Osteocyte (in vitro differentiated cells): ENCODE measurements around the gene TEAD2. TPM values are rescaled to one million over a fixed set of nuclear protein-coding genes. Genes with fewer than 3 reads are reported as not detected.
A peak's percentile ranks its signal among the peaks of the same experiment; 100 is the strongest.
"Not testable (repeated sequence)": the region's sequence is repeated elsewhere in the genome, so short reads cannot be mapped to it uniquely, and the experiment has no call there.

Experiments used
- DNase-seq: peaks from one replicate; pipeline ENCODE4 v3.0.0; 2021; ENCODE audit warnings: mixed read lengths; ENCODE audit not compliant: unreplicated experiment; ENCODE audit errors: extremely low spot score
- H3K27ac Mint-ChIP-seq: one replicate; pipeline ENCODE4 v1.8.0; 2021; ENCODE audit warnings: mild to moderate bottlenecking, mixed read lengths; ENCODE audit not compliant: unreplicated experiment
- H3K27me3 Mint-ChIP-seq: one replicate; pipeline ENCODE4 v1.8.0; 2021; ENCODE audit warnings: mixed read lengths; ENCODE audit not compliant: unreplicated experiment
- H3K36me3 Mint-ChIP-seq: one replicate; pipeline ENCODE4 v1.8.0; 2021; ENCODE audit warnings: mixed read lengths; ENCODE audit not compliant: unreplicated experiment
- H3K4me1 Mint-ChIP-seq: one replicate; pipeline ENCODE4 v1.8.0; 2021; ENCODE audit warnings: mixed read lengths; ENCODE audit not compliant: unreplicated experiment
- H3K4me3 Mint-ChIP-seq: one replicate; pipeline ENCODE4 v1.8.0; 2021; ENCODE audit warnings: mild to moderate bottlenecking, moderate library complexity, mixed read lengths; ENCODE audit not compliant: unreplicated experiment
- H3K9me3 Mint-ChIP-seq: one replicate; pipeline ENCODE4 v1.8.0; 2021; ENCODE audit warnings: mixed read lengths; ENCODE audit not compliant: unreplicated experiment
- CTCF ChIP-seq: fragments of 200-600 bp; sonication (generic); IDR thresholded peaks from 2 replicates; pipeline ENCODE4 v1.5.0; 2021; ENCODE audit warnings: antibody characterized with exemption, mild to moderate bottlenecking, moderate library complexity
- total RNA-seq: library from RNA; stranded (reverse); gene quantifications from 2 replicates; pipeline ENCODE4 v1.2.1, GENCODE V29; 2021

TEAD2 gene
- total RNA-seq, 1 donor from 2014 or later, result 98.0 TPM

- peaks cover 45% of the 10 kb centered on the region for H3K36me3 Mint-ChIP-seq
- H3K4me1 Mint-ChIP-seq, result peaks cover 9% of the 10 kb centered on the region
- no peak for TF ChIP-seq CTCF
- H3K27me3 Mint-ChIP-seq, result no peaks in the 10 kb centered on the region
- H3K27ac Mint-ChIP-seq, result no peak overlapping the region
- H3K4me3 Mint-ChIP-seq, result no peak overlapping the region
- H3K9me3 Mint-ChIP-seq, result peaks cover 19% of the 10 kb centered on the region
- no peak for DNase-seq
These were observed 45.9 kb downstream of the TEAD2 start for GRCh38 chr19:49316284-49316683.

DNA sequence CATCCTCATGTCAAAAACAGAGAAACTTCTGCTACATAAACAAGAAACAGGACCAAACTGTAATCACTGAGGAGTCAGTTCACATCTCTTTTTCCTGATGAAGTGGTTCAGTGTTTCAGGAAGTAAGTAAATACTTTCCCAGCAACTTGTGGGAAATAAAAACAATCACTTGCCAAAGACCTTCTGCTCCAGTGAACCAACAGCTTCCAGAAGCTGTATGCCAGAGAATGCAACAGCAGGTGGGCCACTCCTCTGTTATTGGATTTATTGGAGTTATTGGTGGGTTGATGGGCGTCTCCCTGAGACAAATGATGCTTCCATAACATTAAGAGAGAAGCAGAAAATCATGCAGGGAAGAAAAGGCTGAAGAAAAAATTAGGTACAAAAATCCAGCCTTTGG is 47.1 kb downstream of the TEAD2 start:
- Mint-ChIP-seq H3K9me3 (peaks cover 12% of the 10 kb centered on the region), H3K27ac (no peak overlapping the region), H3K27me3 (no peaks in the 10 kb centered on the region), H3K36me3 (peaks cover 47% of the 10 kb centered on the region), H3K4me3 (no peak overlapping the region), H3K4me1 (peaks cover 9% of the 10 kb centered on the region)
- TF ChIP-seq CTCF, result no peak
- peak; percentile 6 for DNase-seq

DNA sequence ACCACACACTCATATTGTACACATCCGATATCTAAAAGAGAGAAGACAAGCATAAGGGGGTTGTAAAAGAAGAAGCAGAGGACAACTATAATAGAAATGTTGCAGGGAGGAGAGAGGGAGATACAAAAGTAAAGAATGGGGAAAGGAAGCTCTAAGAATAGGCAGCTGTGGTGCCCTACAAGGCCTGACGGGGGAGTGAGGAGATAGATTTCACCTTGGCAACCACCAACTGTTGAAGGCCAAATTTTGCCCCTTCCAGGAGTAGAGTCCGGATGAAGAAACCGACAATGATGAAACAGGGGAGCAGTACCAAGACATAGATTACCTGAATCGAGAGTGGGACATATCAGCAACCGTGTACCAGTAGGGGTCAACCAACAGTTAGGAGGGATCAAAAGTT is 53.1 kb downstream of the TEAD2 start:
- Mint-ChIP-seq H3K36me3 (peaks cover 26% of the 10 kb centered on the region), H3K4me3 (no peak overlapping the region), H3K27ac (no peak overlapping the region), H3K4me1 (no peaks in the 10 kb centered on the region), H3K9me3 (no peaks in the 10 kb centered on the region), H3K27me3 (no peaks in the 10 kb centered on the region)
- no peak for TF ChIP-seq CTCF
- DNase-seq, result no peak

GRCh38 chr19:49306734-49307133 is 55.5 kb downstream of the TEAD2 start:
- not testable (repeated sequence) for H3K27ac Mint-ChIP-seq, H3K27me3 Mint-ChIP-seq, H3K4me3 Mint-ChIP-seq, H3K4me1 Mint-ChIP-seq
- Mint-ChIP-seq H3K9me3 (peaks cover 14% of the 10 kb centered on the region), H3K36me3 (peaks cover 30% of the 10 kb centered on the region)
- DNase-seq, result peak; percentile 34

- no peak overlapping the region for H3K27ac Mint-ChIP-seq
- H3K9me3 Mint-ChIP-seq, result peaks cover 14% of the 10 kb centered on the region
- H3K4me3 Mint-ChIP-seq, result no peak overlapping the region
- peak; percentile 75 for DNase-seq
- peaks cover 10% of the 10 kb centered on the region for H3K36me3 Mint-ChIP-seq
- peaks cover 8% of the 10 kb centered on the region for H3K4me1 Mint-ChIP-seq
- H3K27me3 Mint-ChIP-seq, result no peaks in the 10 kb centered on the region
- no peak for TF ChIP-seq CTCF
These were observed 60.4 kb downstream of the TEAD2 start for GRCh38 chr19:49301866-49302252.
